NB4 (cell line): ENCODE data around the gene CABLES2.

Experiments used
- DNase-seq: peaks from one replicate; pipeline ENCODE4 v3.0.0; 2010; ENCODE audit warnings: low read depth
- H3K4me3 ChIP-seq: one replicate; pipeline ENCODE4 v1.5.1; 2011; ENCODE audit warnings: mild to moderate bottlenecking, low read depth, low read length, moderate library complexity
- CTCF ChIP-seq: IDR thresholded peaks from one replicate; pipeline ENCODE4 v1.5.1; 2012; ENCODE audit warnings: low read depth, low read length
- MAX ChIP-seq: IDR thresholded peaks from 2 replicates; pipeline ENCODE4 v1.6.1; 2011; ENCODE audit warnings: low read depth, low read length
- MYC ChIP-seq: IDR thresholded peaks from 2 replicates; pipeline ENCODE4 v1.6.1; 2011; ENCODE audit warnings: low read depth, low read length
- POLR2A ChIP-seq: IDR thresholded peaks from 2 replicates; pipeline ENCODE4 v1.6.1; 2011; ENCODE audit warnings: mild to moderate bottlenecking; ENCODE audit not compliant: insufficient read length; ENCODE audit errors: extremely low read depth

The CABLES2 gene

GRCh38 chr20:62416651-62417637 lies 9.9 kb upstream of the CABLES2 start:
- no peak overlapping the region for H3K4me3 ChIP-seq
- no peak for DNase-seq
- TF ChIP-seq CTCF (no peak), POLR2A (no peak), MAX (no peak), MYC (no peak)

- H3K4me3 ChIP-seq: no peak overlapping the region
- DNase-seq: no peak
- TF ChIP-seq MYC (no peak), CTCF (no peak), POLR2A (no peak), MAX (no peak)
These were observed 8.4 kb upstream of the CABLES2 start for GRCh38 chr20:62415354-62416111.

- TF ChIP-seq CTCF: peak; percentile 27
- no peak for TF ChIP-seq MAX
- no peak for TF ChIP-seq POLR2A
- H3K4me3 ChIP-seq: no peak overlapping the region
- no peak for DNase-seq
These were observed 6.9 kb upstream of the CABLES2 start for GRCh38 chr20:62413896-62414481.

GRCh38 chr20:62413025-62413570 lies 6.0 kb upstream of the CABLES2 start:
- no peak for TF ChIP-seq CTCF
- no peak for TF ChIP-seq MAX
- no peak for TF ChIP-seq MYC
- TF ChIP-seq POLR2A: no peak
- DNase-seq: no peak
- H3K4me3 ChIP-seq: no peak overlapping the region

- no peak overlapping the region for H3K4me3 ChIP-seq
These were observed 5.3 kb upstream of the CABLES2 start for GRCh38 chr20:62412194-62413024.

More at GRCh38 chr20:62412194-62413024, 5.3 kb upstream of the CABLES2 start:
- no peak for DNase-seq
- no peak for TF ChIP-seq MYC
- TF ChIP-seq CTCF: no peak
- TF ChIP-seq MAX: no peak
- no peak for TF ChIP-seq POLR2A
